Activated CD8-positive, alpha-beta T cell treated with anti-CD3 and anti-CD28 coated beads for 36 hours (primary cell): ENCODE measurements around the gene ITGB2. TPM values are rescaled to one million over a fixed set of nuclear protein-coding genes. Genes with fewer than 3 reads are reported as not detected.
A peak's percentile ranks its signal among the peaks of the same experiment; 100 is the strongest.

Experiments
- ATAC-seq: fragments of 200-7000 bp; cut with Tn5 transposase; one replicate; pipeline ENCODE4 v1.10.0; 2021; ENCODE audit warnings: mild to moderate bottlenecking, moderate library complexity
- CTCF ChIA-PET: fragments of 350-600 bp; sonication (Branson Sonifier 250); formaldehyde crosslinking; loops from one replicate; lab custom pipeline; 2021; ENCODE audit warnings: antibody characterized with exemption; lab: Charles Lee
- POLR2A ChIA-PET: fragments of 350-600 bp; sonication (Branson Sonifier 250); formaldehyde crosslinking; loops from one replicate; lab custom pipeline; 2021; ENCODE audit warnings: antibody characterized with exemption; lab: Charles Lee
- DNase-seq: peaks from one replicate; pipeline ENCODE4 v3.0.0-alpha.2; 2020
- H3K27ac Mint-ChIP-seq: one replicate; pipeline ENCODE4 v1.8.0; 2021; ENCODE audit warnings: mild to moderate bottlenecking, mixed read lengths
- H3K27me3 Mint-ChIP-seq: one replicate; pipeline ENCODE4 v1.8.0; 2021; ENCODE audit warnings: mixed read lengths
- H3K36me3 Mint-ChIP-seq: one replicate; pipeline ENCODE4 v1.8.0; 2021; ENCODE audit warnings: low read depth, mixed read lengths
- H3K4me1 Mint-ChIP-seq: one replicate; pipeline ENCODE4 v1.8.0; 2021; ENCODE audit warnings: low read depth, mixed read lengths
- H3K4me3 Mint-ChIP-seq: one replicate; pipeline ENCODE4 v1.8.0; 2021; ENCODE audit warnings: mild to moderate bottlenecking, moderate library complexity, mixed read lengths
- H3K9me3 Mint-ChIP-seq: one replicate; pipeline ENCODE4 v1.8.0; 2021; ENCODE audit warnings: mixed read lengths
- CTCF ChIP-seq: fragments of 200-600 bp; IDR thresholded peaks from one replicate; pipeline ENCODE4 v1.8.0; 2022; ENCODE audit warnings: antibody characterized with exemption, mild to moderate bottlenecking
- intact Hi-C: fragments of 100-400 bp; cut with micrococcal nuclease; formaldehyde crosslinking; loops from one replicate; pipeline ENCODE4 v1.10.0; 2022
- total RNA-seq, 2 experiments: library from RNA; stranded (reverse); gene quantifications; one replicate each; pipeline ENCODE4 v1.2.3, GENCODE V29; 2021

ITGB2 gene
- total RNA-seq, 2 experiments from 2014 or later = 340 to 343 TPM

- H3K27me3 Mint-ChIP-seq = no peaks in the 10 kb centered on the region
- H3K27ac Mint-ChIP-seq = no peak overlapping the region
- peaks cover 19% of the 10 kb centered on the region for H3K4me1 Mint-ChIP-seq
- ChIA-PET POLR2A (interaction anchor here (1.2 to 17.0 kb wide), 8 partner anchors 10 to 43 kb away, joined by 3 to 166 read pairs (median 8); partner anchors contain the start of genes PTTG1IP and SLX9), CTCF (interaction anchor here (0.8 to 7.3 kb wide), 5 partner anchors 10 to 52 kb away, joined by 3 to 83 read pairs (median 4); no protein-coding TSS in a partner anchor)
- no peak overlapping the region for H3K4me3 Mint-ChIP-seq
- ATAC-seq = no peak
- TF ChIP-seq CTCF = no peak
- no peak for DNase-seq
- H3K9me3 Mint-ChIP-seq = no peaks in the 10 kb centered on the region
- H3K36me3 Mint-ChIP-seq = peaks cover 36% of the 10 kb centered on the region
- intact Hi-C loops = no loop called here
Observed at GRCh38 chr21:44896561-44897286, 24.0 kb downstream of the ITGB2 start.

- ChIA-PET POLR2A (interaction anchor here (0.6 to 17.0 kb wide), 8 partner anchors 11 to 470 kb away, joined by 3 to 166 read pairs (median 6); partner anchors contain the start of gene PTTG1IP), CTCF (interaction anchor here (0.6 to 7.3 kb wide), 5 partner anchors 12 to 158 kb away, joined by 3 to 83 read pairs (median 6); no protein-coding TSS in a partner anchor)
- intact Hi-C loops = no loop called here
- H3K27ac Mint-ChIP-seq = peak overlapping the region; percentile 61
- H3K9me3 Mint-ChIP-seq = no peaks in the 10 kb centered on the region
- H3K4me3 Mint-ChIP-seq = no peak overlapping the region
- TF ChIP-seq CTCF = no peak
- no peaks in the 10 kb centered on the region for H3K27me3 Mint-ChIP-seq
- no peak for ATAC-seq
- DNase-seq = no peak
- H3K36me3 Mint-ChIP-seq = peaks cover 33% of the 10 kb centered on the region
- peaks cover 19% of the 10 kb centered on the region for H3K4me1 Mint-ChIP-seq
Observed at GRCh38 chr21:44895859-44896258, 24.8 kb downstream of the ITGB2 start.

GRCh38 chr21:44894687-44895302 is 25.9 kb downstream of the ITGB2 start:
- intact Hi-C loops = loop anchor here (5.0 kb wide), 1 partner anchor 33 kb away; no protein-coding TSS in a partner anchor
- Mint-ChIP-seq H3K36me3 (peaks cover 29% of the 10 kb centered on the region), H3K4me3 (no peak overlapping the region), H3K9me3 (no peaks in the 10 kb centered on the region), H3K4me1 (peaks cover 19% of the 10 kb centered on the region), H3K27ac (peak overlapping the region; percentile 11), H3K27me3 (no peaks in the 10 kb centered on the region)
- no peak for TF ChIP-seq CTCF
- CTCF ChIA-PET = interaction anchor here (0.6 to 7.3 kb wide), 11 partner anchors 13 to 244 kb away, joined by 3 to 83 read pairs (median 5); partner anchors contain the start of gene UBE2G2
- DNase-seq (no peak), ATAC-seq (no peak)
- POLR2A ChIA-PET = interaction anchor here (0.7 to 17.0 kb wide), 7 partner anchors 10 to 86 kb away, joined by 3 to 166 read pairs (median 4); partner anchors contain the start of genes ITGB2 and PTTG1IP

- Mint-ChIP-seq H3K27ac (peak overlapping the region; percentile 59), H3K27me3 (no peaks in the 10 kb centered on the region), H3K36me3 (peaks cover 30% of the 10 kb centered on the region), H3K4me1 (peaks cover 19% of the 10 kb centered on the region), H3K9me3 (no peaks in the 10 kb centered on the region), H3K4me3 (no peak overlapping the region)
- ChIA-PET POLR2A (interaction anchor here (0.7 to 17.0 kb wide), 11 partner anchors 11 to 86 kb away, joined by 3 to 166 read pairs (median 3); partner anchors contain the start of genes ITGB2, PTTG1IP and SLX9), CTCF (interaction anchor here (0.6 to 7.3 kb wide), 14 partner anchors 10 to 245 kb away, joined by 3 to 83 read pairs (median 4); partner anchors contain the start of gene UBE2G2)
- DNase-seq (no peak), ATAC-seq (no peak)
- intact Hi-C loops = loop anchor here (5.0 kb wide), 1 partner anchor 33 kb away; no protein-coding TSS in a partner anchor
- no peak for TF ChIP-seq CTCF
Observed at GRCh38 chr21:44893948-44894656, 26.6 kb downstream of the ITGB2 start.
